ENCODE measurements around the gene SMIM10L2A.

DNA sequence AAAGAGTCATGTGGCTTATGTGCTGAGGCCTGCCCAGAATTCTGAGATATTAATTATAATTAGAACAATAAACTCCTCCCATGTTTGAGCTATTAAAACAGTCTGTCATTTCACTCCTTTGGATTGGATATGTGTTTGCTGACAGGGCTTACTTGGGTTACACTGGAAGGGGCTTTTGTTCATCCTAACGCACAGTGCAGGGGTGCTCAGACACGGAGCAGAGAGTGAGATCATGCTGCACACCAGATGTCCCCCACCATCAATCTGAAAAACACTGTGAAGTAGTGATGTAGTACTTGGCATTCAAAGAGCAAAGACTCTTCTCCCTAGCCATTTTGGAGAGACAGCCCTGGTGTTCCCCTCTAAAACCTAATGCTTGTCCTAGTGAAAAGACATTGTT, 24.1 kb upstream of the SMIM10L2A start:
- TF ChIP-seq, protein P1, sequence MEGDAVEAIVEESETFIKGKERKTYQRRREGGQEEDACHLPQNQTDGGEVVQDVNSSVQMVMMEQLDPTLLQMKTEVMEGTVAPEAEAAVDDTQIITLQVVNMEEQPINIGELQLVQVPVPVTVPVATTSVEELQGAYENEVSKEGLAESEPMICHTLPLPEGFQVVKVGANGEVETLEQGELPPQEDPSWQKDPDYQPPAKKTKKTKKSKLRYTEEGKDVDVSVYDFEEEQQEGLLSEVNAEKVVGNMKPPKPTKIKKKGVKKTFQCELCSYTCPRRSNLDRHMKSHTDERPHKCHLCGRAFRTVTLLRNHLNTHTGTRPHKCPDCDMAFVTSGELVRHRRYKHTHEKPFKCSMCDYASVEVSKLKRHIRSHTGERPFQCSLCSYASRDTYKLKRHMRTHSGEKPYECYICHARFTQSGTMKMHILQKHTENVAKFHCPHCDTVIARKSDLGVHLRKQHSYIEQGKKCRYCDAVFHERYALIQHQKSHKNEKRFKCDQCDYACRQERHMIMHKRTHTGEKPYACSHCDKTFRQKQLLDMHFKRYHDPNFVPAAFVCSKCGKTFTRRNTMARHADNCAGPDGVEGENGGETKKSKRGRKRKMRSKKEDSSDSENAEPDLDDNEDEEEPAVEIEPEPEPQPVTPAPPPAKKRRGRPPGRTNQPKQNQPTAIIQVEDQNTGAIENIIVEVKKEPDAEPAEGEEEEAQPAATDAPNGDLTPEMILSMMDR (IDR thresholded peaks at IDR 0.05), result no peak
- TF ChIP-seq POLR2AphosphoS5 (IDR thresholded peaks at IDR 0.05; ENCODE audit: insufficient read depth in 1 of 2, low read depth in 1 of 2), result no peak
